Measurements from ENCODE around the gene FAM241B.

The FAM241B gene

DNA sequence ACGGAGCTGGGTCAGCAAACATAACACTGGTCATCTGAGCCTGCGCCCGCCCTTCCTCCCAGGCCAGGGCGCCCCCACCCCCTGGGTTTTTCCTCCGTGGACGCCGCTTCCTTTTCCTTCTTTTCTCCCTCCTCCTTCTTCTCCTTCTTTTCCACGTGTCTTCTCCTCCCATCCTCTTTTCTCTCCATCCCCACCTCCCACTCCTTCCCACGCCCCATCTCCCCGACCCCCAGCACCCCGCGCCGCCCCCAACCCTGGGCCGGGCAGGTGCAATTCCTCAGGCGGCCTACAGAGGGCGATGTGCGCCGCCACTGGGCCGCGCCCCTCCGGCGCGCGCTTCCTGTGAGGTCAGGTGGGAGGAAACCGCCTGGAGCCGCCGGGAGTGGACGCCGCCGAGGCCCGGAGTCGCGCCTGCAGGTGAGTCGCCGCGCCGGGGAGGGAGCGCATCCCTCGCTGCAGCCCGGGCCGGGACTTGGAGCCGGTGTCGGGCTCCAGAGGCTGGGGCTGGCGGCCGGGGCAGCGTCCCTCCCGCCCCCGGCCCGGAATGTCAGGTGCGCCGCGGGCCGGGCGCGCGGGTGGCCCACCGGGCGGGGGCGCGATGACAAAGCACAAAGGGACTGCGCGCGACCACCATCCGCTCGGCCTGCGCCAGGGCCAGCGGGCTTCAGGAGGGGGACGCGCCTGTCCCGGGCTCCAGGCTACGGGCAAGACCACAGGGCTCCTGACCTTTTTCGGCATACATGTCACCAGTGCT is at the start of gene FAM241B:
Gene FAM241B, plus strand, starts transcription at position 351 of the 754 bp plus-strand sequence. CDS start 1,497 bp downstream, outside the sequence.
- TF ChIP-seq, protein P1, sequence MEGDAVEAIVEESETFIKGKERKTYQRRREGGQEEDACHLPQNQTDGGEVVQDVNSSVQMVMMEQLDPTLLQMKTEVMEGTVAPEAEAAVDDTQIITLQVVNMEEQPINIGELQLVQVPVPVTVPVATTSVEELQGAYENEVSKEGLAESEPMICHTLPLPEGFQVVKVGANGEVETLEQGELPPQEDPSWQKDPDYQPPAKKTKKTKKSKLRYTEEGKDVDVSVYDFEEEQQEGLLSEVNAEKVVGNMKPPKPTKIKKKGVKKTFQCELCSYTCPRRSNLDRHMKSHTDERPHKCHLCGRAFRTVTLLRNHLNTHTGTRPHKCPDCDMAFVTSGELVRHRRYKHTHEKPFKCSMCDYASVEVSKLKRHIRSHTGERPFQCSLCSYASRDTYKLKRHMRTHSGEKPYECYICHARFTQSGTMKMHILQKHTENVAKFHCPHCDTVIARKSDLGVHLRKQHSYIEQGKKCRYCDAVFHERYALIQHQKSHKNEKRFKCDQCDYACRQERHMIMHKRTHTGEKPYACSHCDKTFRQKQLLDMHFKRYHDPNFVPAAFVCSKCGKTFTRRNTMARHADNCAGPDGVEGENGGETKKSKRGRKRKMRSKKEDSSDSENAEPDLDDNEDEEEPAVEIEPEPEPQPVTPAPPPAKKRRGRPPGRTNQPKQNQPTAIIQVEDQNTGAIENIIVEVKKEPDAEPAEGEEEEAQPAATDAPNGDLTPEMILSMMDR (IDR thresholded peaks at IDR 0.05; ENCODE audit: low read depth, low read length): peak; percentile 65
- DNase-seq (ENCODE audit: extremely low read depth, low read depth): no peak

- TF ChIP-seq, protein P1 (IDR thresholded peaks at IDR 0.05; ENCODE audit: low read depth, low read length): no peak
- DNase-seq (ENCODE audit: extremely low read depth, low read depth): no peak
Measured at GRCh38 chr10:69580435-69580834, 49.6 kb upstream of the FAM241B start.

DNA sequence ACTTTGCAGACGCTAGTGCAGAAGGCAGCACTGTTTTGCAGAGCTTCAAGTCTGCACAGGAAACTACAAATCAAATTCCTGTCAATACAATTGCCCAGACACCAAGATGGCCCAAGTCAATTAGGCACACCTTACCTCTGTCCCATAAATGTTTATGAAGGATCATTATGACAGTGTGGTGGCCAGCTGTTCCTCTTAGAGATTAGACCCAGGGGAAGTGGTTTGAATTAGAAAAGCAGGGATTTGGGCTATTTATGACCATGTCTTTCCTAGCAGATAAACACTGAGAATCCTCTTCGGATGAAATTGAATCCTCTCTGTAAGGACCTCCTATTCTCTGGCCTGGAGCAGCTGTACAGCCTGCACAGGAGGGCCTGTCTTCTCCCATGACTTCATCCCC is 46.9 kb upstream of the FAM241B start:
- TF ChIP-seq, protein P1 (IDR thresholded peaks at IDR 0.05; ENCODE audit: low read depth, low read length): no peak
- no peak for DNase-seq (ENCODE audit: extremely low read depth, low read depth)

DNA sequence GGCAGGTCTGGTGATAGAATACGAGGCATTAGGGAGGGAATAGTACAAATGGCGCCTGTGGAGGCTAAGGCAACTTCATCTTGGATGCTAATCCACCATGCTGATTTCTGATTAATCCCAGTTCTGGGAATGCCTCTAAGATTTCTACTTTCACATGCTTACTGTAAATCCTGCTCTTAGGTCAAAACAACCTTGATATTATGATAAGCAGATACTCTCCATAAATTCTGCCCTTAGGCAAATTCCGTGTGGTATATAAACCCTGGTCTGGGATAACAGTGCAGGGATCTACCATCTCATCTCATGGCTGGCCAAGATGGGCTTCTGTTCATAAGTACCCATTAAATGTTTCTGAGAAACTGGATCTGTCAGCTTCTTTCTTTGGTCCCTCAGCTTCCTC is 45.4 kb upstream of the FAM241B start:
- no peak for DNase-seq (ENCODE audit: extremely low read depth, low read depth)
- TF ChIP-seq, protein P1 (IDR thresholded peaks at IDR 0.05; ENCODE audit: low read depth, low read length): no peak

GRCh38 chr10:69588358-69588757 is 41.7 kb upstream of the FAM241B start:
- TF ChIP-seq, protein P1 (IDR thresholded peaks at IDR 0.05; ENCODE audit: low read depth, low read length): no peak
- DNase-seq (ENCODE audit: extremely low read depth, low read depth): no peak

DNA sequence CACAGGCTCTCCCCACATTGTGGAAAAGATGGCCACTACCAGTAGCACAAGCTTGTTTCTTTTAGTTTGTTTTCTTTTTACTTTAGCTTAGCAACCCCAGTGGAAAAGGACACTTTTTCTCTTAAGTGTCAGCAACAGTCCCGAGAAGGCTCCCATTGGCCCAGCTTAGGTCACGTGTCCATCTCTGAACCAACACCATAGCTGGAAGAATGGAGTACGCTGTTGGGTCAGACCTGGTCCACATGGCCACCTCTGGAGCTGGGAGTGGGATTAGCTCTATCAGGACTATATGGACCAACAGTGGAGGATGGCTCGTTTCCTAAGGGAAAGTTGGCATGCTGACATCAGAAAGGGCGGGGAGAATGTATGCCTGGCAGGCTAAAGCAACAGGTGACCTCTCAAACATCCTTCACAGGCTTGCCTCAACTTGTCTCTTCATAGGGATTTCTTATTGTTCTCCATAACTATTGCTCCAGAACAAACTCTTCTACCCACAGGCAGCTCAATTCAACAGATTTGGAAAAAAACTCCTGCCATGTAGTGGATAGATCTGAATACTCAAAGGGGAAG is 29.2 kb upstream of the FAM241B start:
- TF ChIP-seq, protein P1 (IDR thresholded peaks at IDR 0.05; ENCODE audit: low read depth, low read length): no peak
- DNase-seq (ENCODE audit: extremely low read depth, low read depth): no peak

DNA sequence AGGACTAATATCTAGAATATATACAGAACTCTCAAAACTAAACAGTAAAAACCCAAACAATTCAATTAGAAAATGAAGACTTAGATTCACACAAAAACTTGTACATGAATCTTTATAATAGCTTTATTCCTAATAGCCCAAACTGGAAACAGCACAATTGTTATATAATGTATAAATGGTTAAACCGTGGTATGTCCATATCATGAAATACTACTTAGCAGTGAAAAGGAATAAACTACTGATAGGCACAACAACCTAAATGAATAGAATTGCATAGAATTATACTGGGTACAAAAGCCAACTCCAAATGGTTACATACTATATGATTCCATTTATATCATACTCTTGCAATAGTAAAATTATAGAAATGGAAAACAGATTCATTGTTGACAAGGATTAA is 21.0 kb upstream of the FAM241B start:
- no peak for DNase-seq (ENCODE audit: extremely low read depth, low read depth)
- TF ChIP-seq, protein P1 (IDR thresholded peaks at IDR 0.05; ENCODE audit: low read depth, low read length): no peak

All from AG09319 (cell line).